WTC11 (cell line): ENCODE results near the gene MIPOL1. TPM values are rescaled to one million over a fixed set of nuclear protein-coding genes. Genes with fewer than 3 reads are reported as not detected.

Experiments used
- ATAC-seq: fragments of 200-7000 bp; cut with Tn5 transposase; 2 replicates; pipeline ENCODE4 v1.10.0; 2021; ENCODE audit warnings: mild to moderate bottlenecking, moderate library complexity
- CTCF ChIA-PET: fragments of 300-600 bp; sonication (Branson Sonifier 250); formaldehyde crosslinking; loops from one replicate; lab custom pipeline; 2021; ENCODE audit warnings: antibody characterized with exemption; lab: Charles Lee
- POLR2A ChIA-PET: fragments of 350-600 bp; sonication (Branson Sonifier 250); formaldehyde crosslinking; loops from one replicate; lab custom pipeline; 2021; ENCODE audit warnings: antibody characterized with exemption; lab: Charles Lee
- DNase-seq: peaks from one replicate; pipeline ENCODE4 v3.0.0; 2021; ENCODE audit warnings: low spot score
- H3K27ac Mint-ChIP-seq: 2 replicates; pipeline ENCODE4 v1.8.0; 2021; ENCODE audit warnings: mixed read lengths
- H3K27me3 Mint-ChIP-seq: 2 replicates; pipeline ENCODE4 v1.8.0; 2021; ENCODE audit warnings: low read depth, mild to moderate bottlenecking, moderate library complexity, mixed read lengths
- H3K36me3 Mint-ChIP-seq: 2 replicates; pipeline ENCODE4 v1.8.0; 2021; ENCODE audit warnings: mixed read lengths
- H3K4me1 Mint-ChIP-seq: 2 replicates; pipeline ENCODE4 v1.8.0; 2022; ENCODE audit warnings: mixed read lengths
- H3K4me3 Mint-ChIP-seq: 2 replicates; pipeline ENCODE4 v1.8.0; 2021; ENCODE audit warnings: mild to moderate bottlenecking, moderate library complexity, mixed read lengths
- H3K9me3 Mint-ChIP-seq: 2 replicates; pipeline ENCODE4 v1.8.0; 2021; ENCODE audit warnings: mixed read lengths
- AFF4 ChIP-seq: sonication (generic); formaldehyde crosslinking; IDR thresholded peaks from 2 replicates; pipeline ENCODE4 v1.8.1; 2023; ENCODE audit warnings: mild to moderate bottlenecking, missing genetic modification reagents, borderline replicate concordance
- ATF2 ChIP-seq: sonication (generic); formaldehyde crosslinking; IDR thresholded peaks from 2 replicates; pipeline ENCODE4 v1.8.1; 2022; ENCODE audit warnings: low read depth, missing genetic modification reagents, borderline replicate concordance
- E2F1 ChIP-seq: sonication (generic); formaldehyde crosslinking; IDR thresholded peaks from 2 replicates; pipeline ENCODE4 v1.8.0; 2022; ENCODE audit warnings: mild to moderate bottlenecking, missing genetic modification reagents
- FOXP4 ChIP-seq: sonication (generic); formaldehyde crosslinking; IDR thresholded peaks from 2 replicates; pipeline ENCODE4 v1.8.0; 2022; ENCODE audit warnings: mild to moderate bottlenecking, missing genetic modification reagents
- GRHL2 ChIP-seq: fragments of 250-450 bp; sonication (Bioruptor Pico); IDR thresholded peaks from 2 replicates; pipeline ENCODE4 v1.8.0; 2022; ENCODE audit warnings: mild to moderate bottlenecking, moderate library complexity; ENCODE audit not compliant: insufficient replicate concordance, severe bottlenecking
- IRF1 ChIP-seq: sonication (generic); formaldehyde crosslinking; IDR thresholded peaks from 2 replicates; pipeline ENCODE4 v1.8.0; 2023; ENCODE audit warnings: missing genetic modification reagents
- IRF2 ChIP-seq: sonication (generic); formaldehyde crosslinking; IDR thresholded peaks from 2 replicates; pipeline ENCODE4 v1.8.0; 2022; ENCODE audit warnings: low read depth, missing genetic modification reagents, borderline replicate concordance
- MXD4 ChIP-seq: fragments of 250-450 bp; sonication (Bioruptor Pico); IDR thresholded peaks from 2 replicates; pipeline ENCODE4 v1.8.0; 2021; ENCODE audit warnings: mild to moderate bottlenecking, moderate library complexity, borderline replicate concordance
- MYBL2 ChIP-seq: sonication (generic); formaldehyde crosslinking; IDR thresholded peaks from 2 replicates; pipeline ENCODE4 v1.8.1; 2023; ENCODE audit warnings: mild to moderate bottlenecking, moderate library complexity, missing genetic modification reagents
- NFYB ChIP-seq: sonication (generic); formaldehyde crosslinking; conservative IDR thresholded peaks from 2 replicates; pipeline ENCODE4 v1.8.0; 2022; ENCODE audit warnings: low read depth, missing genetic modification reagents
- NR3C1 ChIP-seq: sonication (generic); formaldehyde crosslinking; conservative IDR thresholded peaks from 2 replicates; pipeline ENCODE4 v1.8.1; 2023; ENCODE audit warnings: low read depth, mild to moderate bottlenecking, missing genetic modification reagents
- ZMAT4 ChIP-seq: fragments of 250-450 bp; sonication (Bioruptor Pico); IDR thresholded peaks from 2 replicates; pipeline ENCODE4 v1.9.0; 2021; ENCODE audit warnings: mild to moderate bottlenecking
- ZNF532 ChIP-seq: fragments of 250-450 bp; sonication (Bioruptor Pico); IDR thresholded peaks from 2 replicates; pipeline ENCODE4 v1.9.0; 2021; ENCODE audit warnings: mild to moderate bottlenecking, borderline replicate concordance
- total RNA-seq: library from RNA; stranded (reverse); gene quantifications from 3 replicates; pipeline ENCODE4 v1.2.3, GENCODE V29; 2021

Gene MIPOL1
- total RNA-seq, 1 experiment from 2014 or later = 13.1 TPM

GRCh38 chr14:37580146-37580545 lies 382.4 kb downstream of the MIPOL1 start:
- H3K27ac Mint-ChIP-seq = no peak overlapping the region
- peaks cover 99% of the 10 kb centered on the region for H3K27me3 Mint-ChIP-seq
- H3K4me3 Mint-ChIP-seq = no peak overlapping the region
- H3K9me3 Mint-ChIP-seq = no peaks in the 10 kb centered on the region
- DNase-seq (no peak), ATAC-seq (no peak)
- peaks cover 1% of the 10 kb centered on the region for H3K4me1 Mint-ChIP-seq
- no peaks in the 10 kb centered on the region for H3K36me3 Mint-ChIP-seq
- ChIA-PET POLR2A (no interaction called here), CTCF (no interaction called here)
- TF ChIP-seq NFYB (no peak), NR3C1 (CRISPR knock-in tag) (no peak), ATF2 (CRISPR knock-in tag) (no peak), E2F1 (CRISPR knock-in tag) (no peak), IRF1 (CRISPR knock-in tag) (no peak), ZMAT4 (CRISPR knock-in tag) (no peak), FOXP4 (CRISPR knock-in tag) (no peak), ZNF532 (no peak), MXD4 (no peak), GRHL2 (CRISPR knock-in tag) (no peak), AFF4 (CRISPR knock-in tag) (no peak), MYBL2 (CRISPR knock-in tag) (no peak), IRF2 (CRISPR knock-in tag) (no peak)
